Adipocyte (in vitro differentiated cells): Measurements from ENCODE around the gene ETFA.

Experiments
- DNase-seq: peaks from one replicate; pipeline ENCODE4 v3.0.0-alpha.2; 2015; ENCODE audit warnings: low read depth
- H3K27me3 ChIP-seq: replicated peaks from 2 replicates; pipeline ENCODE4 v1.7.0; 2013; ENCODE audit warnings: mild to moderate bottlenecking, low read length, moderate library complexity; ENCODE audit not compliant: control insufficient read depth, insufficient read depth
- H3K36me3 ChIP-seq: 2 replicates; pipeline ENCODE4 v1.7.0; 2013; ENCODE audit warnings: low read length, mild to moderate bottlenecking, moderate library complexity; ENCODE audit not compliant: control insufficient read depth, insufficient read depth, severe bottlenecking
- H3K4me1 ChIP-seq: 2 replicates; pipeline ENCODE4 v1.7.0; 2013; ENCODE audit warnings: mild to moderate bottlenecking, low read length, moderate library complexity; ENCODE audit not compliant: control insufficient read depth, insufficient read depth
- H3K4me3 ChIP-seq: 2 replicates; pipeline ENCODE4 v1.7.0; 2013; ENCODE audit warnings: mild to moderate bottlenecking, low read length, moderate library complexity
- H3K9ac ChIP-seq: 2 replicates; pipeline ENCODE4 v1.7.0; 2013; ENCODE audit warnings: mild to moderate bottlenecking, low read length, moderate library complexity
- H3K9me3 ChIP-seq: 2 replicates; pipeline ENCODE4 v1.7.0; 2013; ENCODE audit warnings: mild to moderate bottlenecking, low read length, moderate library complexity; ENCODE audit not compliant: control insufficient read depth

ETFA gene

GRCh38 chr15:76333309-76333708 lies 22.0 kb upstream of the ETFA start:
- peaks cover 4% of the 10 kb centered on the region for H3K4me1 ChIP-seq
- no peaks in the 10 kb centered on the region for H3K36me3 ChIP-seq
- no peak for DNase-seq
- no peak overlapping the region for H3K9ac ChIP-seq
- H3K9me3 ChIP-seq, result no peaks in the 10 kb centered on the region
- H3K4me3 ChIP-seq, result no peak overlapping the region
- H3K27me3 ChIP-seq, result peaks cover 75% of the 10 kb centered on the region

- Histone ChIP-seq H3K36me3 (no peaks in the 10 kb centered on the region), H3K4me1 (peaks cover 4% of the 10 kb centered on the region), H3K9me3 (no peaks in the 10 kb centered on the region), H3K4me3 (no peak overlapping the region), H3K9ac (no peak overlapping the region), H3K27me3 (peaks cover 75% of the 10 kb centered on the region)
- DNase-seq, result no peak
Observed at GRCh38 chr15:76332796-76333195, 21.5 kb upstream of the ETFA start.

DNA sequence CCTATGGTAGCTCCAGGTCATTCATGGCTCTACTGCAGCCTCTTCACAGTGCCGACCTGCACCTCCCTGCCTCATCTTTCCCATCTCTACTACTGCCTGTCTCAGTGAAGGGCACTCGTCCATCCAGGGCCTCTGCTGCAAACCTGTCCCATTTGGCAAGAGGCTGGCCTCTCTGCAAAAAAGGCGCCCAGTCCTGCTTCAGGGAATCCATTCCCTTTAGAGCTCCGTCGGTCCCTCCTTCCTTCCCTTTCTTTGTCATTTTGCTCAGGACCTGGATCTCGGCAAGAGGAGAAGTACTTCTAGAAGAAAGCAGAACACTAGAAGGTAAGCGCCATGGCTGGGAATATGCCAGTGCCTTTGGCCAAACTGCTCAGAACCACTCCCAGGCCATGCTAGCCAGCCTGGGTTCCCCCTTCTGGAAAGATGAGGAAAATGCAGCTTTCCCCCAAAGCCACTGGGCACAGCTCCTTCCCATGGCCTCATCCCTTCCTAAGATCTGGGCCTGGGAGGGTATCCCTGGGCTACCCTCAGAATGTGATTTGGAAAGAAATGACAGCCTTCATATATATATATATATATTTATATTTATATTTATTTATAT lies 18.9 kb upstream of the ETFA start:
- Histone ChIP-seq H3K36me3 (no peaks in the 10 kb centered on the region), H3K4me1 (no peaks in the 10 kb centered on the region), H3K9me3 (no peaks in the 10 kb centered on the region), H3K9ac (no peak overlapping the region), H3K27me3 (peaks cover 67% of the 10 kb centered on the region), H3K4me3 (no peak overlapping the region)
- peak; percentile 58 for DNase-seq

GRCh38 chr15:76328958-76329357 lies 17.7 kb upstream of the ETFA start:
- Histone ChIP-seq H3K4me1 (no peaks in the 10 kb centered on the region), H3K9ac (no peak overlapping the region), H3K36me3 (no peaks in the 10 kb centered on the region), H3K9me3 (no peaks in the 10 kb centered on the region), H3K27me3 (peaks cover 62% of the 10 kb centered on the region), H3K4me3 (no peak overlapping the region)
- peak; percentile 25 for DNase-seq

DNA sequence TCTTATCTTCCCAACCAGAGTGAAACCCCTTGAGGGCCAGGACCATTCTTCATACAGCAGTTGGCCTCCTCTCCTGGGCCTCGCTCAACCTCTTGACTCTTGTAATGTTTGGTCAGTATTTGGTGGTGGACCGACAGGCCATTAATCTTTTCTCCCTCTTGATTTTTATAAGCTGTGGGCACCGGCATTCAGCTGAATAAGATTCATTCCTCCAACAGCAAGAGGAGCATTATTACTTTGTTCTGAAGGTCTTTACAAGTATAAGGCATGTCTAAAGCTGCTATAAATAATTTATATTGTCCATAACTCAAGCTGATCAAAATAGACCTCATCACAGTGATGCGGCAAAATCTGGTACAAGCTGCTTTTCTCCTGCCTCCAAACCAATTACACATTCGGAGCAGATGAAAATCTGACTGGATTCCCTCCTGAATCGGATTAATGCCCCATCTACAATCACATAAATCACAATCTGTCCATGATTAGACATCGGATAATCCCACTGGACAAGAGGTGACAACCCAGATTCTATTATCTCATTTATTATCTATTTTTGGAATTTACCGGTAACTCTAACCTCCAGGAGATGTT lies 16.9 kb upstream of the ETFA start:
- Histone ChIP-seq H3K27me3 (peaks cover 57% of the 10 kb centered on the region), H3K36me3 (no peaks in the 10 kb centered on the region), H3K4me1 (no peaks in the 10 kb centered on the region), H3K4me3 (no peak overlapping the region), H3K9ac (no peak overlapping the region), H3K9me3 (no peaks in the 10 kb centered on the region)
- DNase-seq, result no peak

- no peak overlapping the region for H3K4me3 ChIP-seq
- no peaks in the 10 kb centered on the region for H3K36me3 ChIP-seq
- no peak for DNase-seq
- H3K9ac ChIP-seq, result no peak overlapping the region
- H3K27me3 ChIP-seq, result peaks cover 54% of the 10 kb centered on the region
- no peaks in the 10 kb centered on the region for H3K9me3 ChIP-seq
- no peaks in the 10 kb centered on the region for H3K4me1 ChIP-seq
Observed at GRCh38 chr15:76327191-76328105, 16.2 kb upstream of the ETFA start.

GRCh38 chr15:76325704-76326103 lies 14.4 kb upstream of the ETFA start:
- no peaks in the 10 kb centered on the region for H3K4me1 ChIP-seq
- no peaks in the 10 kb centered on the region for H3K36me3 ChIP-seq
- DNase-seq, result no peak
- no peaks in the 10 kb centered on the region for H3K9me3 ChIP-seq
- peaks cover 63% of the 10 kb centered on the region for H3K27me3 ChIP-seq
- H3K4me3 ChIP-seq, result no peak overlapping the region
- no peak overlapping the region for H3K9ac ChIP-seq

- Histone ChIP-seq H3K9ac (no peak overlapping the region), H3K27me3 (peaks cover 54% of the 10 kb centered on the region), H3K4me1 (no peaks in the 10 kb centered on the region), H3K36me3 (no peaks in the 10 kb centered on the region), H3K4me3 (no peak overlapping the region), H3K9me3 (no peaks in the 10 kb centered on the region)
- no peak for DNase-seq
Observed at GRCh38 chr15:76324066-76324465, 12.8 kb upstream of the ETFA start.

DNA sequence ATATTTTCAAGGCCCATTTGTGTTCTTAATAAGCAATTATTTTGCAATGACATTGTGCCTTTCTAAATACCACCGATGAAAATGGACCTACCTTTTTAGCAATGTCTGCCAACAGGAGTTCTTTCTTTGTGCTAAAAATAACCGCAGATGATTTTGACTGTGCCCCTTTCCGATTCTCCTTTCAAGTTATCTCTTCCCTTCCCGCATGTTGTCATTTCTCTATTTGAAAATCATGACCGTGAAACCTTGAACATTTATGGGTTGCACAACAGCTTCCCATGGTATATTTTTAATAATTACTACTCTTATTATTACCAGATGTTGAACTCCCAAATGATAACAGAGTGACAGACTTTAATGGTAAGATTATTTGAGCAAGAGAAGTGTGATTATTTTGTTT lies 10.3 kb upstream of the ETFA start:
- no peaks in the 10 kb centered on the region for H3K4me1 ChIP-seq
- no peaks in the 10 kb centered on the region for H3K36me3 ChIP-seq
- peaks cover 38% of the 10 kb centered on the region for H3K27me3 ChIP-seq
- DNase-seq, result no peak
- no peak overlapping the region for H3K9ac ChIP-seq
- H3K4me3 ChIP-seq, result no peak overlapping the region
- H3K9me3 ChIP-seq, result no peaks in the 10 kb centered on the region

DNA sequence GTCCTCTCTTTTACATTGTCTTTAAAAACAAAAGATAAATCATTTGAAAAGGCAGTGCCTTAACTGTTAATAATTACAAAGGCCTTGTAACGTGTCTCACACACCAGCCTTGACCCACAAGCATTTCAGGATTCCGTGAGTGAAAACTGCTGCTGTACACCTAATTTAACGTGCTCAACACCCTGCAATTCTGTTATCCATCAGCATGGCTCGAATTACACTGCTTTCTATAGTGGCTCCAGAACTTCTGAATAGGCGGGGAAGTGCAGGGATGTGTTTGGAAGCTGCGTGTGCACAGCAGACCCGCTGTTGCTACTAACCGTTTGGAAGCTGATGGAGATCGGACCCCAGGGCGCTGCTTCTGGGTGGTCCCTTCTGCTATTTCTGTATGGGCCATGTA lies 9.9 kb upstream of the ETFA start:
- no peak for DNase-seq
- Histone ChIP-seq H3K4me3 (no peak overlapping the region), H3K9me3 (no peaks in the 10 kb centered on the region)

GRCh38 chr15:76320012-76320411 lies 8.7 kb upstream of the ETFA start:
- Histone ChIP-seq H3K9ac (no peak overlapping the region), H3K36me3 (no peaks in the 10 kb centered on the region), H3K4me1 (no peaks in the 10 kb centered on the region), H3K9me3 (no peaks in the 10 kb centered on the region), H3K27me3 (peaks cover 25% of the 10 kb centered on the region), H3K4me3 (no peak overlapping the region)
- DNase-seq, result no peak

More for the DNA sequence above, 9.9 kb upstream of the ETFA start:
- Histone ChIP-seq H3K9ac (no peak overlapping the region), H3K27me3 (peaks cover 36% of the 10 kb centered on the region), H3K4me1 (no peaks in the 10 kb centered on the region), H3K36me3 (no peaks in the 10 kb centered on the region)
